GM12891 (cell line): ENCODE measurements around the gene SYNE2.

Experiments used
- POLR2A ChIP-seq: IDR thresholded peaks from 2 replicates; pipeline ENCODE4 v1.6.1; 2011; ENCODE audit warnings: low read depth, low read length, control low read depth
- POLR2AphosphoS5 ChIP-seq: IDR thresholded peaks from 2 replicates; pipeline ENCODE4 v1.6.1; 2011; ENCODE audit warnings: low read depth, low read length, control low read depth
- POU2F2 ChIP-seq: IDR thresholded peaks from 2 replicates; pipeline ENCODE4 v1.6.1; 2011; ENCODE audit warnings: low read depth, mild to moderate bottlenecking, control low read depth, low read length, moderate library complexity

DNA sequence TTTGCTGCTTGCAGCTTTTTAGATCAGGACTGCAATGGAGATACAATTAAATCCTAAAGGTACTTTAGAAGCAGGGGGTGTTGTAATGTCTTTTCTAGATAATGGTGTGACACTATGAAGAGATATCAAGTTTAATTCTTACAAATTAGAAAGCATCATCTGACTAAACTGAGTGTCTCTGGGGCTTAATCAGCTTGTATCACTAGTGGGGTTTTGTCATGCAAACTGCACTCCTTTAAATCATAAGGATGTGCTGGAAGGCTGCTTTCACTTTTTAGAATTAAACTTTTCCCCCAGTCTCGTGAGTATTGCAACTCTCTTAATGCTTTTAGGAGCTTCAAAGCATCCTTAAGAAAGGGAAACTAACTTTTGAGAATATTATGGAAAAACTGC, 222.8 kb downstream of the SYNE2 start:
- no peak for TF ChIP-seq POLR2A
- no peak for TF ChIP-seq POLR2AphosphoS5
- no peak for TF ChIP-seq POU2F2
